ENCODE results near the gene SNU13. TPM values are rescaled to one million over a fixed set of nuclear protein-coding genes. Genes with fewer than 3 reads are reported as not detected.
"Not testable (repeated sequence)": the region's sequence is repeated elsewhere in the genome, so short reads cannot be mapped to it uniquely, and the experiment has no call there.

SNU13 gene
- total RNA-seq, 3 donors from 2014 or later (not counting 1 experiment from before 2014, with no cell fraction given): 100.0 to 106 (median 101) TPM

DNA sequence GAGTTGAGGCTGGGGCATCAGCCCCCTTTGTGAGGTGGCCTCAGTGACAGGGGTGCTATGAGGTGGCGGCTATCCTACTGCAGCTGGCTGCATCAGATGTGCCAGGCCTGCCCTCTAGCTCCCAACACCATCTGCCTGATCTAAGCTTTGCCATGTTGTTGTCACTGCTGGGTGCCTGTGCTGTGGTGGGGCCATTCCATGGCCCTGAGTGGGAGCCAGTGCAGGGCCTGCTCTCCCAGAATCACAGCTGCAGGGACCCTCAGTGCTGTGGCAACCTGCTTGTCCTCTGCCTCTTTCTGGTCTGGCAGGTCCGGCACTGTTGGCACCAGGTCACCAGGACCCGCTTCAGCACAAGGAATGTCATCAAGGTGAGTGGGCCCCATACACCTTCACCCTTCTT is 1.8 kb upstream of the SNU13 start:
- peaks cover 19 to 23% of the 10 kb centered on the region in 2 donors for H3K4me1 Mint-ChIP-seq
- H3K4me3 ChIP-seq (ENCODE audit: low read length): no peak overlapping the region
- H3K4me1 ChIP-seq (ENCODE audit: control insufficient read depth, insufficient read depth, low read length): peaks cover 18% of the 10 kb centered on the region
- DNase-seq: peak in 1 of 2 donors; percentile 23
- no peaks in the 10 kb centered on the region for H3K9me3 Mint-ChIP-seq
- peak overlapping the region; percentile 97 to 98 for H3K27ac Mint-ChIP-seq
- no peaks in the 10 kb centered on the region for H3K36me3 Mint-ChIP-seq
- H3K9me3 ChIP-seq (ENCODE audit: control insufficient read depth, insufficient read depth, low read length): no peaks in the 10 kb centered on the region
- no peaks in the 10 kb centered on the region for H3K27me3 Mint-ChIP-seq (ENCODE audit: low read depth in 2 of 2)
- no peaks in the 10 kb centered on the region for H3K27me3 ChIP-seq (ENCODE audit: control insufficient read depth, insufficient read depth, low read length)
- intact Hi-C loops (cut with micrococcal nuclease): no loop called here
- 97% methylated on average over 3 of the region's 3 CpGs for WGBS (ENCODE audit: insufficient coverage)
- TF ChIP-seq, protein P1, sequence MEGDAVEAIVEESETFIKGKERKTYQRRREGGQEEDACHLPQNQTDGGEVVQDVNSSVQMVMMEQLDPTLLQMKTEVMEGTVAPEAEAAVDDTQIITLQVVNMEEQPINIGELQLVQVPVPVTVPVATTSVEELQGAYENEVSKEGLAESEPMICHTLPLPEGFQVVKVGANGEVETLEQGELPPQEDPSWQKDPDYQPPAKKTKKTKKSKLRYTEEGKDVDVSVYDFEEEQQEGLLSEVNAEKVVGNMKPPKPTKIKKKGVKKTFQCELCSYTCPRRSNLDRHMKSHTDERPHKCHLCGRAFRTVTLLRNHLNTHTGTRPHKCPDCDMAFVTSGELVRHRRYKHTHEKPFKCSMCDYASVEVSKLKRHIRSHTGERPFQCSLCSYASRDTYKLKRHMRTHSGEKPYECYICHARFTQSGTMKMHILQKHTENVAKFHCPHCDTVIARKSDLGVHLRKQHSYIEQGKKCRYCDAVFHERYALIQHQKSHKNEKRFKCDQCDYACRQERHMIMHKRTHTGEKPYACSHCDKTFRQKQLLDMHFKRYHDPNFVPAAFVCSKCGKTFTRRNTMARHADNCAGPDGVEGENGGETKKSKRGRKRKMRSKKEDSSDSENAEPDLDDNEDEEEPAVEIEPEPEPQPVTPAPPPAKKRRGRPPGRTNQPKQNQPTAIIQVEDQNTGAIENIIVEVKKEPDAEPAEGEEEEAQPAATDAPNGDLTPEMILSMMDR (IDR thresholded peaks at IDR 0.05): no peak
- ATAC-seq: no peak
- no peak overlapping the region for H3K27ac ChIP-seq (ENCODE audit: low read length)
- H3K36me3 ChIP-seq (ENCODE audit: control insufficient read depth, insufficient read depth, low read length): peaks cover 3% of the 10 kb centered on the region
- H3K4me3 Mint-ChIP-seq: peak overlapping the region; percentile 97

DNA sequence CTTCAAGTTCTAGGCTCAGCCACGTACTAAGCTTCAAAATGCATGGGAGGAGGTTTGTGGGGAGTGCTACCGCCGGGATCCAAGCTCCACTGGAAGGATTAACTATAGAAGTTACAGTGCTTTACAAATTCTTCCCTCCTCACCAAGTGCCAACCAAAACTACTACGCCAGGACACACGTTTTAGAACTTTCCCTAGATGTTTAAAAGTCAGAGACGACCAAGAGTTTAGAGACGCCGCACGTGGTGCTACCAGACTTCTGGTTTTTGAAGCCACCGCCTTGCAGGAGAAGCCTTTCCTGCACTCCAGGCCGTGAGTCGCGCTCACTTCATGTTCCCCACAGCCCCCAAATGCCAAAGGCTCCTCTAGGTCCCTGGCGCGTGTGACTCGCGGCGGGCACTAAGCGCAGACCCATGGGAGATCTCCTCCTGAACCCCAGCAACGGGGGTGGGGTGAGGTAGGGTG is 734 bp downstream of the SNU13 start:
- no peaks in the 10 kb centered on the region for H3K36me3 Mint-ChIP-seq
- peak overlapping the region; percentile 97 for H3K4me3 Mint-ChIP-seq
- under 1% methylated on average over 20 of the region's 20 CpGs for WGBS (ENCODE audit: insufficient coverage)
- ATAC-seq (peak; percentile 2 to 9 (median 3)), DNase-seq (peak in 1 of 2 donors; percentile 48)
- H3K4me1 Mint-ChIP-seq: peaks cover 19 to 23% of the 10 kb centered on the region in 2 donors
- H3K27ac ChIP-seq (ENCODE audit: low read length): peak overlapping the region; percentile 100
- peak overlapping the region; percentile 97 to 98 for H3K27ac Mint-ChIP-seq
- H3K9me3 ChIP-seq (ENCODE audit: control insufficient read depth, insufficient read depth, low read length): no peaks in the 10 kb centered on the region
- peaks cover 21% of the 10 kb centered on the region for H3K4me1 ChIP-seq (ENCODE audit: control insufficient read depth, insufficient read depth, low read length)
- H3K9me3 Mint-ChIP-seq: no peaks in the 10 kb centered on the region
- intact Hi-C loops (cut with micrococcal nuclease): loop anchor here (2.0 kb wide), 1 partner anchor 21 kb away; no protein-coding TSS in a partner anchor
- H3K36me3 ChIP-seq (ENCODE audit: control insufficient read depth, insufficient read depth, low read length): no peaks in the 10 kb centered on the region
- H3K27me3 Mint-ChIP-seq (ENCODE audit: low read depth in 2 of 2): no peaks in the 10 kb centered on the region
- TF ChIP-seq, protein P1 (IDR thresholded peaks at IDR 0.05): no peak
- no peaks in the 10 kb centered on the region for H3K27me3 ChIP-seq (ENCODE audit: control insufficient read depth, insufficient read depth, low read length)
- H3K4me3 ChIP-seq (ENCODE audit: low read length): peak overlapping the region; percentile 92

DNA sequence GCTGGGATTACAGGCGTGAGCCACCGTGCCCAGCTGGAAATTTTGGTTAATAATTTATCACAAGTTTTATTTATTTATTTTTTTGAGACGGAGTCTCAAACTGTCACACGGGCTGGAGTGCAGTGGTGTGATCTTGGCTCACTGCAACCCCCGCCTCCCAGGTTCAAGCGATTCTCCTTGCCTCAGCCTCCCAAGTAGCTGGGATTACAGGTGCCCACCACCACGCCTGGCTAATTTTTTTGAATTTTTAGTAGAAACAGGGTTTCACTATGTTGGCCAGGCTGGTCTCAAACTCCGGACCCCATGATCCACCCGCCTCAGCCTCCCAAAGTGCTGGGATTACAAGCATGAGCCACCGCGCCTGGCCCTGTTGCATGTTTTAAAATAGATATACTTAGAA is 1.8 kb downstream of the SNU13 start:
- not testable (repeated sequence) for ATAC-seq; H3K27me3 Mint-ChIP-seq (ENCODE audit: low read depth in 2 of 2)

DNA sequence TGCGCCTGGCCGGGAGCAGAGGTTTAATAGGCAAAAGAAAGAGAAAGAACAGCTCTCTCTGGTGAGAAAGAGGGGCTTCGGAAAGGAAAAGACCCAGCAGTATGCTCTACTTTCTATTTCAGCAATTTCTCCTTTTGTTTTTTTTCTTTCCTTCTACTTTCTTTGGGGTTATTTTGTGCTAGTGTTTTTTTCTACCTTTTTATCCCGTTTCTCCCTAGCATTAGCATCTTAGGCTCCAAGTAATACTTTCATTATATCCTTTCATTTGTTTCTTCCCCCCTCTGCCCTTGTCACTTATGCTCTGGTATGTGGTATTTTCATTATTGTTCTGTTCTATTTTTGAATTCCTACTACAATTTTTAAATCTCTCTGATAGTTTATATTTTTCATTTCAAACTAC is 4.5 kb downstream of the SNU13 start:
- Mint-ChIP-seq H3K4me3 (peak overlapping the region; percentile 0), H3K36me3 (no peaks in the 10 kb centered on the region), H3K4me1 (peaks cover 24% of the 10 kb centered on the region in 2 donors), H3K9me3 (no peaks in the 10 kb centered on the region), H3K27ac (peak overlapping the region in 1 of 2 donors; percentile 98), H3K27me3 (ENCODE audit: low read depth in 2 of 2) (no peaks in the 10 kb centered on the region)
- Histone ChIP-seq H3K27me3 (ENCODE audit: control insufficient read depth, insufficient read depth, low read length) (no peaks in the 10 kb centered on the region), H3K4me1 (ENCODE audit: control insufficient read depth, insufficient read depth, low read length) (peaks cover 24% of the 10 kb centered on the region), H3K36me3 (ENCODE audit: control insufficient read depth, insufficient read depth, low read length) (peaks cover 15% of the 10 kb centered on the region), H3K9me3 (ENCODE audit: control insufficient read depth, insufficient read depth, low read length) (no peaks in the 10 kb centered on the region), H3K4me3 (ENCODE audit: low read length) (no peak overlapping the region), H3K27ac (ENCODE audit: low read length) (no peak overlapping the region)
- TF ChIP-seq, protein P1 (IDR thresholded peaks at IDR 0.05): no peak
- ATAC-seq (no peak), DNase-seq (no peak)
- intact Hi-C loops (cut with micrococcal nuclease): no loop called here
- WGBS (ENCODE audit: insufficient coverage): 93% methylated on average over 2 of the region's 4 CpGs

More for the DNA sequence above, 1.8 kb downstream of the SNU13 start:
- H3K36me3 Mint-ChIP-seq; intact Hi-C loops (cut with micrococcal nuclease); H3K9me3 ChIP-seq (ENCODE audit: control insufficient read depth, insufficient read depth, low read length); H3K36me3 ChIP-seq (ENCODE audit: control insufficient read depth, insufficient read depth, low read length); H3K4me3 ChIP-seq (ENCODE audit: low read length); H3K27me3 ChIP-seq (ENCODE audit: control insufficient read depth, insufficient read depth, low read length); H3K9me3 Mint-ChIP-seq; DNase-seq; H3K27ac ChIP-seq (ENCODE audit: low read length): not testable (repeated sequence)
- Mint-ChIP-seq H3K27ac (peak overlapping the region in 1 of 2 donors; percentile 98), H3K4me1 (peaks cover 24 to 28% of the 10 kb centered on the region in 2 donors), H3K4me3 (peak overlapping the region; percentile 97)
- 97% methylated on average over 9 of the region's 11 CpGs for WGBS (ENCODE audit: insufficient coverage)
- H3K4me1 ChIP-seq (ENCODE audit: control insufficient read depth, insufficient read depth, low read length): peaks cover 24% of the 10 kb centered on the region

Measured in natural killer cell (primary cell).